Measurements from ENCODE around the gene PLEKHA7.

DNA sequence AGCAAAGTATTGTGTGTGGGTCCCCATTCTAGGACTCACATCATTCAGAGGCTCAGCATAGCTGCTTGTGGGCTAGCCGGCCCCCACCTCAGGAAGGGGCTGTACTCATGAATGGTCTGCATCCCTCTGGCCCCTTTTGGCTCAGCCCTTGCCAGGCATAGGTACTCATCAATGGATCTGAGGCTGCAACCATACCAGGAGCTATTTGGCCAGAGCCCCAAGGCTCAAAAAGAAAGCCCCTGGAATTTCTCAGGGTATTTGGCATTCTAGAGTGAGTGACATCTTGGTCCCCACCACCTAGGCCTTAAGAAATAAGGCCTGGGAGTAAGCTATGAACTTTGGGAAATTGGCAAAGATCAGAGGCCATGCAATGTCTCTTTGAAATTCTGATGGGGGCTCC lies 38.3 kb downstream of the PLEKHA7 start:
- TF ChIP-seq, protein P1, sequence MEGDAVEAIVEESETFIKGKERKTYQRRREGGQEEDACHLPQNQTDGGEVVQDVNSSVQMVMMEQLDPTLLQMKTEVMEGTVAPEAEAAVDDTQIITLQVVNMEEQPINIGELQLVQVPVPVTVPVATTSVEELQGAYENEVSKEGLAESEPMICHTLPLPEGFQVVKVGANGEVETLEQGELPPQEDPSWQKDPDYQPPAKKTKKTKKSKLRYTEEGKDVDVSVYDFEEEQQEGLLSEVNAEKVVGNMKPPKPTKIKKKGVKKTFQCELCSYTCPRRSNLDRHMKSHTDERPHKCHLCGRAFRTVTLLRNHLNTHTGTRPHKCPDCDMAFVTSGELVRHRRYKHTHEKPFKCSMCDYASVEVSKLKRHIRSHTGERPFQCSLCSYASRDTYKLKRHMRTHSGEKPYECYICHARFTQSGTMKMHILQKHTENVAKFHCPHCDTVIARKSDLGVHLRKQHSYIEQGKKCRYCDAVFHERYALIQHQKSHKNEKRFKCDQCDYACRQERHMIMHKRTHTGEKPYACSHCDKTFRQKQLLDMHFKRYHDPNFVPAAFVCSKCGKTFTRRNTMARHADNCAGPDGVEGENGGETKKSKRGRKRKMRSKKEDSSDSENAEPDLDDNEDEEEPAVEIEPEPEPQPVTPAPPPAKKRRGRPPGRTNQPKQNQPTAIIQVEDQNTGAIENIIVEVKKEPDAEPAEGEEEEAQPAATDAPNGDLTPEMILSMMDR (optimal IDR thresholded peaks at IDR 0.05 in 1 of 3, IDR thresholded peaks at IDR 0.05 in 1 of 3, conservative IDR thresholded peaks at IDR 0.05 in 1 of 3; ENCODE audit: extremely low read depth in 1 of 3, insufficient read depth in 2 of 3, low read length in 3 of 3), result no peak
- no peak for TF ChIP-seq EZH2 (IDR thresholded peaks at IDR 0.05; ENCODE audit: low read length)

Measured in keratinocyte (primary cell).